Endothelial cell of coronary artery (primary cell): Measurements from ENCODE around the gene ZNF641. TPM values are rescaled to one million over a fixed set of nuclear protein-coding genes. Genes with fewer than 3 reads are reported as not detected.

ENCODE experiments used
- total RNA-seq: library from RNA; depleted of rRNA; stranded (reverse); fragments of >200 nt; gene quantifications from 2 replicates; pipeline ENCODE4 v1.2.3, GENCODE V29; 2014

Gene ZNF641
- 2.2 and 4.7 TPM in 2 replicates for total RNA-seq

DNA sequence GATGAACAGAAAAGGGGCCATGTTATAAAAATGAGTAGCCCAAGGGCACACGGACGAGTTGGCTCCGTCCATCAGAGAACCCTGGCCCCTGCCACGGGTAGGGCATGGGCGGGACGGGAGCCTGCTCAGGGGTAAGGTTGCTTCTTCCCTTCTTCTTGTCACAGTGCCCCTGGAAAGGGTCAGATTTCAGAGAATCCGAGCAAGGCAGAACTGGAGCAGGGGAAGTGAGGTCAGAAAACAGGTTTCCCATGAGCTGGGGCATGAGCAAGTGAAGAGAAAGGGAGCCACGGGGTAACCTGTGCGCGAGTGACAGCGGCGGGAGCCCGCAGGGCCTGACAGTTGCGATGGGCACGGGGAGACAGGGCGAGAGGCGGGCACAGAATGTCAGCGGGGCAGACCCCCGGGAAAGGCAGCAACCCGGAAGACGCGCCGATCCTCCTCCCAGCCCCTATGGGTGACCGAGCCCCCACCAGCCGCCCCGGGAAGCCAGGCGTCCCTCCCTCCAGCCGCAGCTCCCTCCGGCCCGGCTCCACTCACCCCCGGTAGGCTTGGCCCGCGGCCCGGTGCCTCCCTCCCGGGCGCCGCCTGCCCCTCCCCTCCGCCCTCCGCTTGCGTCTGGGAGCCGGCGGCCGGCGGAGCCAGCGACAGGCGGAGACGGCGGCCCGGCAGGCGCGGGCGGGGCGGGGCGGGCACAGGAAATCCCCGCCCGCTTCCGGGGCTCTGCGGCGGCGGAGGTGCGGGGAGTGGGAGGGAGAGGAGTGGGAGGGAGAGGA, at the start of gene ZNF641:
Gene ZNF641, minus strand, starts transcription at position 671 of the 773 bp plus-strand sequence. CDS start 2,829 bp downstream, outside the sequence.

Other genes with a start within 250 kb of the ZNF641 start
- gene SENP1, start 244.8 kb downstream of the ZNF641 start, total RNA-seq: 9.4 and 11.2 TPM in 2 replicates
- 66.2 and 82.8 TPM in 2 replicates for gene PFKM, start 231.6 kb downstream of the ZNF641 start, total RNA-seq
- gene ASB8, start 193.4 kb downstream of the ZNF641 start, total RNA-seq: 10.8 and 11.4 TPM in 2 replicates
- 0.09 and 0.28 TPM in 2 replicates for gene CCDC184, start 167.3 kb downstream of the ZNF641 start, total RNA-seq
- gene OR10AD1, start 147.6 kb downstream of the ZNF641 start, total RNA-seq: not detected in 2 replicates
- gene ANP32D, start 121.6 kb upstream of the ZNF641 start, total RNA-seq: not detected in 2 replicates
- not detected in 2 replicates for gene C12orf54, start 131.6 kb upstream of the ZNF641 start, total RNA-seq
- gene OR8S1, start 174.7 kb upstream of the ZNF641 start, total RNA-seq: not detected in 2 replicates
- not detected in 2 replicates for gene LALBA, start 219.1 kb upstream of the ZNF641 start, total RNA-seq